Measurements from ENCODE around the gene FLVCR2.
A peak's percentile ranks its signal among the peaks of the same experiment; 100 is the strongest.

The FLVCR2 gene

DNA sequence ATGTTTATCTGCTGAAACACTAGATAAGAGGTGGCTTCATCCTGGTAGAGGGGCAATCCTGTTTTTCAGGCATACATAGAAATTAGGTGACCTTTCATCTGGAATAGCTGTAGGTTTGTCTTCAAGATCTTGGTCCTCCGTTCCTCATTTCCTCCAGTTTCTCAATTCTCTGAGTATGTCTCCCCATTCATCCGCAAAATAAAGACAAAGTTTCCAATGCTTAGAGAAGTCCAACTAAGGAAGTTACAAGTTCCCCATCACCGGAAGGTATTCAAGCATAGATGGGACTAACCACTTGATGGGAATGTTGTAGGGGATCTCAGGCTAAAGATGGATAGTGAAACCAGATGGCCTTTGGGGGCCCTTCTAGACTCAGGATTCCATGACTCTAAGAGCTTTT, 48.0 kb downstream of the FLVCR2 start:
- DNase-seq (ENCODE audit: low read depth), result no peak
- H3K4me3 ChIP-seq (ENCODE audit: low read depth, low read length), result no peak overlapping the region
- TF ChIP-seq, protein P1, sequence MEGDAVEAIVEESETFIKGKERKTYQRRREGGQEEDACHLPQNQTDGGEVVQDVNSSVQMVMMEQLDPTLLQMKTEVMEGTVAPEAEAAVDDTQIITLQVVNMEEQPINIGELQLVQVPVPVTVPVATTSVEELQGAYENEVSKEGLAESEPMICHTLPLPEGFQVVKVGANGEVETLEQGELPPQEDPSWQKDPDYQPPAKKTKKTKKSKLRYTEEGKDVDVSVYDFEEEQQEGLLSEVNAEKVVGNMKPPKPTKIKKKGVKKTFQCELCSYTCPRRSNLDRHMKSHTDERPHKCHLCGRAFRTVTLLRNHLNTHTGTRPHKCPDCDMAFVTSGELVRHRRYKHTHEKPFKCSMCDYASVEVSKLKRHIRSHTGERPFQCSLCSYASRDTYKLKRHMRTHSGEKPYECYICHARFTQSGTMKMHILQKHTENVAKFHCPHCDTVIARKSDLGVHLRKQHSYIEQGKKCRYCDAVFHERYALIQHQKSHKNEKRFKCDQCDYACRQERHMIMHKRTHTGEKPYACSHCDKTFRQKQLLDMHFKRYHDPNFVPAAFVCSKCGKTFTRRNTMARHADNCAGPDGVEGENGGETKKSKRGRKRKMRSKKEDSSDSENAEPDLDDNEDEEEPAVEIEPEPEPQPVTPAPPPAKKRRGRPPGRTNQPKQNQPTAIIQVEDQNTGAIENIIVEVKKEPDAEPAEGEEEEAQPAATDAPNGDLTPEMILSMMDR (IDR thresholded peaks at IDR 0.05; ENCODE audit: control insufficient read depth, extremely low read depth, insufficient read depth), result no peak

DNA sequence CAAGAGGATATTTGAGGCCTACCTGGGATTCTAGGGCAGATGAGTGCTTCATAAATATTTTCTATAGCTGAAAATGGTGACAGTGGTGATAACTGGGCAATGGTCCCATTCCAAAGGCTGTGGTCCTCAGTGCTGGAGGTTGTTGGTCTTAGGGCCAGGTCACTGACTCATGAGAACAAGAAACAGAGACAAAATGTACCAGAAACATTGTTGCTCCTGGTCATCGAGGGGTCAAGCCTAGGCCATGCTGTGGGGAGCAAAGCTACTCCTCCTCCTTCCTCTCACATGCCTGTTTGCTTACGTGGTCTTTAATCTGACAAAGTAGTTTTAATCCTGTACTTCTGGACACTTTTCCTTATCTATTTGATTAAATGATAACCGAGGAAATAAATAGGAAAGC, 48.4 kb downstream of the FLVCR2 start:
- DNase-seq (ENCODE audit: low read depth), result no peak
- H3K4me3 ChIP-seq (ENCODE audit: low read depth, low read length), result no peak overlapping the region
- TF ChIP-seq, protein P1 (IDR thresholded peaks at IDR 0.05; ENCODE audit: control insufficient read depth, extremely low read depth, insufficient read depth), result no peak

DNA sequence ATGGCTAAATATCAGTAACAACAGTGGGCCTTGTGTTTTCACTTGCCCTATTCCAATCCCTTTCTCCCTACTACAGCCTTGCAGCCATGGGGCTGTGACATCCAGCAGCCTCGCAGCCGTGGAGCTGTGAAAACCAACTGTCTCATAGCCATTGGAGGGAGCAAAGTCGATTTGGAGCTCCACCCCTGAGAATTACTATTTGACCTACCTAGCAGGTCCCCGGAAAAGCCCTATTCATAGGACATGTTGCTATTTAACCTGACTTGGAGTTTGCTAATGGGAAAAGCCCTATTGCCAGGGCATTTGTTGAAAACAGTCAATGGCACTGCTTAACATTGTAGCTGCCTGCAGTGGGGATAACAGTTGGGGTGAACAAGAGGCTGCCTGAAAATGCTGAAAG, 49.0 kb downstream of the FLVCR2 start:
- H3K4me3 ChIP-seq (ENCODE audit: low read depth, low read length), result no peak overlapping the region
- no peak for DNase-seq (ENCODE audit: low read depth)
- TF ChIP-seq, protein P1 (IDR thresholded peaks at IDR 0.05; ENCODE audit: control insufficient read depth, extremely low read depth, insufficient read depth), result no peak

DNA sequence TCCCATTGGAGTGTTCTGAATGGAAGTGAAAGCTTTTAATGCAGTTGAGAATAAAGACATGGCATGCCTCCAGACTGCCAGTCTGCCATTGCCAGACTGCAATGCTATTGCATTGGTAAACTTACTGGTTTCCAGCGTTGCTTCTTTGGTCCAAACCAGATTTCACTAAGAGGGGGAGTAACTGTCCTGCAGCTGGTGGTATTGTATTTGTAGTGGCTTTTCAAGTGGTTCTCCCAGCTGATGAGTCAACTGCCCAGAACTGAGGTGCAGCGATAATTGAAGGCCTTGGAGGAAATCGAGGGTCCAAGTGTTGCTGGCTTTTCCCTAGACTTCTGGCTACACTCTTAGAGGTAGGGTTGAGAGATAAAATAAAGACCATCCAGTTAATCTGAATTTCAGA, 50.4 kb downstream of the FLVCR2 start:
- TF ChIP-seq, protein P1 (IDR thresholded peaks at IDR 0.05; ENCODE audit: control insufficient read depth, extremely low read depth, insufficient read depth), result no peak
- H3K4me3 ChIP-seq (ENCODE audit: low read depth, low read length), result no peak overlapping the region
- no peak for DNase-seq (ENCODE audit: low read depth)

DNA sequence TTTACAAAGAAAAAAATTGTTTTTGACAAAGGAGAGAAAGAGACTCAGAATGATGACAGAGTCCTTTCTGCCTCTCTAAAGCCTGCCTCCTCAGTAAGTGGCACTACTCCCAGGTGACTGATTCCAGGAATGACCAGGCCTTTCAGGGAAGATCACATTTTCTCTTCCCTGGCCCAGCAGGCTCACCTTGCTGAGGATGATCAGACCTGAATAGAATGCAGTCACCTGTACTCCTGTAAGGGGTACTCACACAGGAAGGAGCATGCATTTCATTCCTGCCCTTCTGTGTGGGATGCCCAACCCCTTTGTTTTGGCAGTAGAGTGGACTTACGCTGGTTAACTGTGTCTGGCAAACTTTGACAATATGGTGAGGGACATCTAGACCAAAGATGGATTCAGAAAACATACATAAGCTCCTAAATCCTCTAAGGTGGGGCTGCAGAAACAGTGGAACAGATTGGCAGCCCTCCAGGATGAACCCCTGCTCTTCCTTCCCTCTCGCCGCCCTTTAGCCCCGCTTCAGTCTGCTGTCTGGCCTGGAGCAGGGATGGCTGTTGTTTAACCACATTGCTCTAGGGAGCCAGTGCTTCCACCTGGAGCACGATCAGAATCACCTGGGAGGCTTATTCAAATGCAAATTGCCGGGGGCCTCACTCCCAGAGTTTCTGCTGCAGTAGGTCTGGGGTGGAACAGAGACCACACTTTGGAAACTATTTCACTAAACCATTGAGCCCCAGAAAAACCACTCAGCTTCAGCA, 52.5 kb downstream of the FLVCR2 start:
- DNase-seq (ENCODE audit: low read depth), result no peak
- TF ChIP-seq, protein P1 (IDR thresholded peaks at IDR 0.05; ENCODE audit: control insufficient read depth, extremely low read depth, insufficient read depth), result no peak

DNA sequence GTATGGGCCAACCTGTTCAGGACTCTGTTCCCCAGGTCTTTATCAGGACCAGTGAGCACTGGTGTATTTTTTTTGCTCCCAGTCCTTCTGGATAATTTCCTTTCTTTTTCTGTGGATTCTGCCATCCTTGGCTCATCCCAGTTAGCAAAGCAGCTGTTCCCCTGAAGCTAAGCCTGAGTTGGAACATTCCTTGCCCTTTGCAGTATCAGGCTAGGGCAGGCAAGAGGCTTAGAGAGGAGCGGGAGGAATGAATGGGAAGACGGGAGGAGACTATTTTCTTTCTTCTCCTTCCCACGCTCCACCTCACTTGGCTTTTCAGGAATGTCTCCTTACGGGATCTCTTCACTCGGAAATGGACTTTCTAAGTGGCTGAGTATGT, 53.0 kb downstream of the FLVCR2 start:
- no peak for DNase-seq (ENCODE audit: low read depth)
- H3K4me3 ChIP-seq (ENCODE audit: low read depth, low read length), result no peak overlapping the region
- TF ChIP-seq, protein P1 (IDR thresholded peaks at IDR 0.05; ENCODE audit: control insufficient read depth, extremely low read depth, insufficient read depth), result no peak

More for the DNA sequence above, 52.5 kb downstream of the FLVCR2 start:
- no peak overlapping the region for H3K4me3 ChIP-seq (ENCODE audit: low read depth, low read length)

DNA sequence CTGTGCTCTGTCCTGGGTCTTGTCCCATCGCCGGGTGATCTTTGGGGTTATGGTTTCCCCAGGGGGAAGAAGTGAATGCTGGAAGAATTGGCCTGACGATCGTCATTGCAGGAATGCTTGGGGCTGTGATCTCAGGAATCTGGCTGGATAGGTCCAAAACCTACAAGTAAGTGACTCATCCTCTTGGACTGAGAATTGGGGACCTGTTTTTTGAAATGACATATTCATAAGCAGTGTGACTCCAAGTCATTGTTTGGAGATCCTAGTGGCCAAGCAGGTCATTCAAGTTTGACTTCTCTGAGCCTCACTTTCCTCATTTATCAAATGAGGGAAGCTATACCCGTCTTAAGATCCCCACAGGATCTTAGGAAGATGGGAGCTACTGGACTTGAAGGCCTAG, 56.4 kb downstream of the FLVCR2 start:
- DNase-seq (ENCODE audit: low read depth), result peak; percentile 79
- TF ChIP-seq, protein P1 (IDR thresholded peaks at IDR 0.05; ENCODE audit: control insufficient read depth, extremely low read depth, insufficient read depth), result no peak
- no peak overlapping the region for H3K4me3 ChIP-seq (ENCODE audit: low read depth, low read length)
